GM19025 (cell line): ENCODE data around the gene HOXB7.
A peak's percentile ranks its signal among the peaks of the same experiment; 100 is the strongest.

ENCODE experiments used
- ATAC-seq: cut with Tn5 transposase; IDR thresholded peaks from one replicate; pipeline ENCODE4 v1.9.1; 2021; ENCODE audit warnings: mild to moderate bottlenecking, low read depth, moderate library complexity; ENCODE audit not compliant: unreplicated experiment

HOXB7 gene

GRCh38 chr17:48570325-48571023, 40.3 kb downstream of the HOXB7 start:
- no peak for ATAC-seq

- ATAC-seq = no peak
Measured at GRCh38 chr17:48569674-48570324, 41.0 kb downstream of the HOXB7 start.

GRCh38 chr17:48569240-48569582, 41.6 kb downstream of the HOXB7 start:
- ATAC-seq = no peak

GRCh38 chr17:48568499-48569239, 42.1 kb downstream of the HOXB7 start:
- no peak for ATAC-seq

GRCh38 chr17:48567646-48568354, 43.0 kb downstream of the HOXB7 start:
- ATAC-seq = no peak

GRCh38 chr17:48567209-48567608, 43.6 kb downstream of the HOXB7 start:
- ATAC-seq = no peak

- no peak for ATAC-seq
Measured at GRCh38 chr17:48566717-48567116, 44.1 kb downstream of the HOXB7 start.

- no peak for ATAC-seq
Measured at GRCh38 chr17:48565925-48566710, 44.7 kb downstream of the HOXB7 start.

GRCh38 chr17:48565022-48565554, 45.7 kb downstream of the HOXB7 start:
- no peak for ATAC-seq

- ATAC-seq = no peak
Measured at GRCh38 chr17:48564188-48565021, 46.4 kb downstream of the HOXB7 start.

GRCh38 chr17:48563867-48564187, 47.0 kb downstream of the HOXB7 start:
- ATAC-seq = no peak

GRCh38 chr17:48563385-48563838, 47.4 kb downstream of the HOXB7 start:
- ATAC-seq = no peak

GRCh38 chr17:48562934-48563333, 47.9 kb downstream of the HOXB7 start:
- no peak for ATAC-seq

GRCh38 chr17:48561884-48562810, 48.7 kb downstream of the HOXB7 start:
- ATAC-seq = peak; percentile 83

- ATAC-seq = no peak
Measured at GRCh38 chr17:48559840-48560817, 50.7 kb downstream of the HOXB7 start.

- ATAC-seq = no peak
Measured at GRCh38 chr17:48559122-48559839, 51.5 kb downstream of the HOXB7 start.

- ATAC-seq = no peak
Measured at GRCh38 chr17:48558831-48559121, 52.0 kb downstream of the HOXB7 start.
